Stimulated activated CD8-positive, alpha-beta memory T cell treated with anti-CD3 and anti-CD28 coated beads, Interleukin-7, amount 100 ng/mL, for 1 hour (primary cell): Measurements from ENCODE around the gene HES1.

Experiments
- DNase-seq, 2 donors: peaks; one replicate each; pipeline ENCODE4 v3.0.0-alpha.2; 2020; ENCODE audit warnings: low read depth in 2 of 2

HES1 gene

DNA sequence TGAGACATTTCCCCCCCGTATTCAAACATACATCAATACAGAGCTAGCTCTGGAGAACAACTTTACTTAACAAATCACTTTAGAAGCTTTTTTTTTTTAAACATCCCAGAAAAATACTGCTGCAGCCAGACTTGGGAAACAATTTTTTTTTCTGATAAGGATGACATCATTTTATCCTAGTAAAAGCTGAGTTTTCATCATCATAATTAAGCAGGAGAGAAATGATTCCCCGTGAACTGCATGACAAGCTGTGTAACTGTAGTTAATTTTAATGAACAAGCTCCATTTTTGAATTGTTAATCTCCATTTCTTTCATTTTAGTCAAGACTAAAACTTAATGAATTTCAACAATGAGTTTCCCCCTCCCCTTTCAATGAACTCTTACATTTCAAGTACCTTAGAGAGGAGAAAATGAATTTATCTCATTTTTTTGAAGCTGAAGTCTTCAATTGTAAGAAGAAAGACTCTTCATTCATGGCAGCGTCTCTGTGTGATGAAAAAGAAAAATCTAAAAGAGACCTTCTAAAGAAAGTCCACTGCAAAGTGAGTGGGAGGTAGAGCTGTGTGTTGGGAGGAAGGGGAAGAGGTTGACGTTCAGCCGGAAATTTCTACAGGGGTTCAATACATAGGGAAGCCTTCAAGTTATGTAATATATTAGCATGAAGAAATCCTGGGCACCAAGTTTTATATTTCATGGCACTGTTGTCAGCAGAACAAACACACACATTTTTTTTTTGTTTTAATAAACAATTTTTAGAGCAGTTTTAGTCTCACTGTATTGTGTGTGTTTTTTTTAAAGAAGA lies 31.7 kb downstream of the HES1 start:
- no peak for DNase-seq

DNA sequence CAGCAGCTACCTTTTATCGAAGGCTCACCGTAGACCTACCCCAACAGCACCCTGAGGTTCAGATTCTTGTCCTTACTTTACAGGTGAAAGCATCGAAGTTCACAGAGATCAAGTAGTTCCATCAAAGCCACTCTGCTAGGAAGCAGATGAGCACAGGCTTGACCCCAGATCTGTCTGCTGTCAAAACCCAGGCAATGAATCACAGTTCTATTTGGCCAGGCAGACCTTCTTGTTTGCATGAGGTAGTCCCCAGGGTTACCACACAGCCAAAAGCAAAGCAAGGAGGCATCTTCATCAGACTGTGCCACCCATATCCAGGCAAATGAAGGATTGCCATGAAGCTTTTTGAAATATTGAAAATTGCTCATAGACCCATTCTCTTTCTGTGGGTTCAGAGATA lies 33.0 kb downstream of the HES1 start:
- DNase-seq: no peak

DNA sequence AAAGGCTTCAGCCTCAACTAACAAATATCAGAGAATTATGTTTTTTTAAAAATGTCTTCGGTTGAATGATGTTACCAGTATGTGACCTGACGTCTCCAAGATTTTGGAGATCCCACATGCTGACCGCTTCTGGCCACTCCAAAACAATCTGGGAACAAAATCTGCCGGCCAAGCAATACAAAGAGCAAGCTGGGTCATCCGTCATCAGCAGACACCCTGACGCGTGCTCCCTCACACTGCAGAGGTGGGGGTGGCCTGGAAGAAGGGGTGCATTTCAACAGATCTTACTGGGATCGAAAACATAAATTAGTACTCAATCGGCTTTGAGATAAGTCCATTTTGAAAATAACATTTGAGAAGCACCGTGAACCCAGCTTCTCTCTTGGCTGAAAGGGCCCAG lies 33.6 kb downstream of the HES1 start:
- DNase-seq: no peak

DNA sequence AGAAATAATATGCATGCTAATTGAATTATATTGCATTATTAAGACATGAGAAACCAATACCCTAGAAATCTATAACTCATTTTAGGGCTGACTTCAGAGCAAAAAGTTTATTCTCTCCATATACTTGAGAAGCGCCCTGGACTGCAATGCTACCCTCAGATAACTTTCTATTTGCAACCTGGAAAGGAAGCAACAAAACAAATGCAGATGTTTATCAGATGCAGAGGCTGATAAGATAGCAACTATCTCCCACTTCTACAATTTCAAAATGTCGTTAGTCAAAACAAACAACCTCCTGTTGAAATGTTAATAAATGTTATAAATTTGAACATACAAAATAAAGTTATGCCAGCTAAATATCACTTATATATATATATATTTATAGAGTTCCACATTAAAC lies 34.8 kb downstream of the HES1 start:
- DNase-seq: no peak

DNA sequence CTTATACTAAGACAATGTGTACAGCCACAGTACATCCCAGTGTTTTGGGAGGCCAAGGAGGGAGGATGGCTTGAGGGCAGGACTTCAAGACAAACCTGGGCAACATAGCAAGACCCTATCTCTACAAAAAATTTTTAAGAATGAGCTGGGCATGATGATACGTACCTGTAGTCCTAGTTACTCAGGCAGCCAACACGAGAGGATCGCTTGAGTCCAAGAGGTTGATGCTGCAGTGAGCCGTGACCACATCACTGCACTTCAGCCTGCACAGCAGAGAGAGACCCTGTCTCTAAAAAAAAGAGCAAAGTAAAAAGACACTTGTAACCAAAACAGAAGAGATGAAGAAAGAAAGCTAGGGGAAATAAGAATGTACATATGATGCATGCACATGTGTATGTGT lies 38.5 kb downstream of the HES1 start:
- no peak for DNase-seq

DNA sequence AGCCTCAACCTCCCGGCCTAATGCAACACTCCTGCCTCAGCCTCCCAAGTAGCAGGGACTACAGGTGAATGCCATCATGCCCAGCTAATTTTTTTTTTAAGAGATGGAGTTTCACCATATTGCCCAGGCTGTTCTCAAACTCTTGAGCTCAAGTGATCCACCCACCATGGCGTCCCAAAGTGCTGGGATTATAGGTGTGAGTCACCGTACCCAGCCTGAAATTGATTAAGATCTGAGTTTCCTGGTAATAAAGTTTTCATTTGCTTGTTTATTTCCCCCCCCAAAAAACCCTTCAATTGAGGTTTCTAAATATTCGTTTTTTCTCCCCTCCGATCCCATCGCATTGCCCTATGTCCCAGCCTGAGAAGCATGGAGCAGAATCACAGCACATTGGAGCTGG lies 39.0 kb downstream of the HES1 start:
- DNase-seq: no peak

DNA sequence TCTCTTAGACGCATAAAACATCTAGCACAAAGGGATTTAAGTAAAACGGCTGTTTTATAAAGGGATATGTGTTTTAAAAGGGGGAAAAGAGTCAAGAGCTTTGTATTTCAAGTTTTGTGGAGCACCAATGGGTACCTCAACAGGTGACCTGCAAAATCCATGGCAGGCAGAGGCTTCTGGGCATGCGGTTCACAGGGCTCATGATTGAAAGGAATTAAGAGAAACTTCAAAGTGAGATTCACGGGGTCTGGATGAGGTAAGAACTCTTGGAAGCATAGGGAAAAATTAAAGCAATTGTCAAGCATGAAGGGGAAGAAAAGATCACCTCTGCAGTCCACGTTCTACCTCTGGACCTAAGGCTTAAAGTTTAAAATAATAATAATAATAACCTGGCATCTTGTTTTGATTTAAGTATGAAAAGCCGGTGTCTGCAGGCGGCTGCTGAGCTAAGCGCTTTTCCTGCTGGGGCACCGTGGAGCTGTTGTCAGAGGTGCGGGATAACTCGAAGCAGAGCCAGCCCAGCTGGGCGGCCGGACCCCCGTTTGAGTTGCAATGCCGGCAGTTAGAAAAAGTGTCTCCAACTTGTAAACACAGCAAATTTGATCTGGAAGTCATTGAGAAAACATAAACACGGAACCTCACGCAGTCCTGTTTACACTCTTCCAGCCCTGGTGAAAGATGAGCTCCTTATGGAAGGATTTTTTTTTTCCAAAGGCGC lies 40.5 kb downstream of the HES1 start:
- no peak for DNase-seq

DNA sequence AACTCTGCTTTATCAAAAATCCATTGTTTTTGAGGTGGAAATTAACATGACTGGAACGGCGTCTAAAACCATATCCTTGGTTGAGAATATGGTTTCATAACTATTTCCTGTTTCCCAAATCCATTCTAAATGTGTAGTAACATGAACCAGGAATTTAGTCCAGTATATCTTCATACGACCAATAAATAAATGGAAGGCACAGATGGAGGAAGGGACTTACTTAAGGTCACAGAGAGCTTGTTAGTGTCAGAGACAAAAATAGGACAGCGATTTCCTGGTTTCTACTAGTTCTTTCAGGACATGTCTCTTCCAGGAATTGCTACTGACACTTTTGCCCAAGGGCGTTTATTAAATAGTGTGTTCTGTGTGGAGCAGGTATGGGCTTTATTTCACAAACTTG lies 41.2 kb downstream of the HES1 start:
- no peak for DNase-seq

DNA sequence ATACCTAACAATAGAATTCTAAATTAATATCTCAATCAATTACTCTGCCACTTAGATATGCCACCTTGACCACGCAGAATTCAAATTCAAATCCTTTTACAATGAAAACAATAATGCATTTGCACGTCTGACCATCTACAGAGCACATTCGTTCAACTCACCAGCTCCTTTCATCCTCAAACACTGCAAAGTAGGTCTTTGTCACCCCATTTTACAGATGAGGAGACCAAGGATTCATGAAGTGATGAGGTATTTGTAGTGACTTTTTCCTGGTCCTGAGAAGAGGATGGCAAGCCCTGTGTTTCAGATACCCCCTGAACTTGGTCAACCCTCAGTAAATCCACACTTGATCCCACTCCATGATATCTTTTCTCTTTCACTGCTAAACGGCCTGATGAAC lies 42.2 kb downstream of the HES1 start:
- no peak for DNase-seq

DNA sequence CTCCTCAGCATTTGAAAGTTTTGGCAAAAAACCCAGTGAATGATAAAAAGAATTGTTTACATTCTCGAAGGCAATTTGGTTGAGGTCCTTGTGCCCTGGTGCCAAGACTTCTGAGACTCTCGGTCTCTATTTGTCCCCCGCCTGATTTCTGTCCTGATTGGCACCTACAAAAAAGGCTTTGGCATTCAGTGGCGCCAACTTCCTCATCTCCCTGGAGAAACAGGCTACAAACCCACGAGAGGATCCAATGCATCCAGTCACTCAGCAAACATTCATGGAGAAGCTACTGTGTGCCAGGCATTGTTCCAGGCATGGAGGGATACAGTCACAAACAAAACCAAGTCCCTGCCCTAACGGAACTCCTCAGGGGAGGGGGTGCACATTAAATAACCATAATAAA lies 42.7 kb downstream of the HES1 start:
- no peak for DNase-seq

DNA sequence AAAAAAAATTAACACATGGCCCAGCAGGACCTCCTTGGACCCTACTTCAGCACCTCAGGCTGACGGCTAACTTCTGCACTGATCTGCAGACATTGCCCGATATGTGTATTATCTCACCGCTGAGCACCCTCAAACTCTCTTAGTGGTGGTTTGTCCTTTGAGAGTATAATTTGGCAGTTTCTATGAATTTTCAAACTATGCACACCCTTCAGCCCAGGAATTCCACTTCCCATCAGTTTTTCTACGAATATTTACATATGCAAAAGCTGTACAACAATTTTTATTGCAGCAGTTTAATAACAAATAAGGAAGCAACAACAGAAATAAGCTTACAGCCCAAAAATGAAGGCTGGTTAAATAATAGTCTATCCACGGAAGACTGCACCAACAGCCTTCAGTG lies 44.6 kb downstream of the HES1 start:
- DNase-seq: no peak

DNA sequence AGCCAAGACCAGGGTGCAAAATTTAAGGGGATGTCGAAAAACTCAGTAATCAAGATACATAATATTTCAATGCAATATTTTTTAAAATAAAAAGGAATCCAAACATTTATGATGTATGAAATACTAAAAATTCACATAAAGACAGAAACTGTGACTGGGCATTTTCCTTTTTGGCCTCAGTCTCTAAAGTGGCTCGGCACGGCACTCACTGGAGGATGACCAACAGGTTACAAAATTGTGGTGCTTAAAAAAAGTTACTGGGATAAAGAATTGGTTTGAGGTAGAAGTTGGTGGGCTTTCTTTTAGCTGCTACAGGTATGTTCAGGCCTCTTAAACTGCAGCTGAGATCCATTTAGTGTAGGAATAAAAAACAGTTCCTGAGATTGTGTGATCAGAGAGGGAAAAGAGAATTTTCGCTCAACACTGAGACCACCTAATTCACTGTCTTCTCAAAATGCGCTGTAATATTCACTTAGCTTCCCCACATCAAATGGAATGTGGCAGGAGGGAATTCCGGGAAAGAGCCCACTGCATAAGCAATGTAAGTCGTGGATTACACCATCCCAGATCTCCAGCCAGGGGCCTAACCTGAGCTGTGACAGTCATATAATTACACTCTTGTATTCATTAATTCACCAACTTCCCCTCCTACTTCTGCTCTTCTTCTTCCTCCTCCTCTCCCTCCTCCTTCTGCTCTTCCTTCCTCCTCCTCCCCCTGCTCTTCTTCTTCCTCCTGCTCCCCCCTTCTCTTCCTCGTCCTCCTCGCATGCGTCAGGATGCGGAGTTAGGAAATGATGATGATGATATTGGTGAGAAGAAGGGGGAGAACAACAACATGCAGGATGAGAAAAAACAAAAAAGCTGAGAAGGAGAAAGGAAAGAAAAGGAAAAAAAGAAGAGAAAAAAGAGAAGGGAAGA lies 45.9 kb downstream of the HES1 start:
- DNase-seq: no peak

DNA sequence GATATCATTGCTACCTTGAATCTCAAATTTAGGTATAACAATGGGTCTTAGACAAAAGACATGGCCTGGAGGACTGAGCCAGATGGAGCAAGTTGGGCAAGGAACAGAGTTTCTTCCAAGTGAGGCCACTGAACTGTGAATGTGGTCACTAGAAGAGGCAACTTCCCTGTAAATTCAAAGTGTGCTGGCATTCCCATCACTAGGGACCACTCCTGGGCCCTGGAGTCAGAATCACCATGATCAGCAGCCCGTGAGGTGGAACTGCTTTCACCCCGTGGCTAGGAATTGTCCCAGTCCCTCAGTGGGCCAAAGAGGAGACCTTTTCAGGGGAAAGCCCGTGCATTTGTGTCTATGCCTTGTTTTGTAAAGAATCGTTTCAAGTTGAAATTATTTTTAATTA lies 47.3 kb downstream of the HES1 start:
- no peak for DNase-seq

DNA sequence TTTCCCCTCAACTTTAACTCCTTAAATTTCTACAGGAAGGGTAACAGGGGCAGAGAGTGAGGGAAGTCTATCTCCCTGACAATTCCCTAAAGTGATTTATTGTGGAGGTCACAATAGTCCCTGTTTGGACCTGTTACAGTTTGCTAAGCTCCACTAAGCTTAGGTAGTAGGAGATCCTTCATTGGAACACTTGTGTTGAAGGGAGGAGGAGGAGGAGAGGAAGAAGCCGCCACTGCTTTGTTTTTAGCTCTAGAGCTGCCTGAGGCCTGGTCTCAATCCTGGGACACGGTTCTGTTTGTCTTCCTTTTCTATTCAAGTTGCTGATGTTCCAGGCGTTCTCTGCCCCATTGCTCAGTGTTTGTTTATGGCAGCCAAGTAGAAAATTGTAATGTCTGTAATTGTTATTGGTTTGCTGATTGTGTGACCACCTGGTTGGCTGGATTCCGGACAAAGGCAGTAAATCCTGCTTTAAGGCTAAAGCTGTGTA lies 48.4 kb downstream of the HES1 start:
- no peak for DNase-seq

DNA sequence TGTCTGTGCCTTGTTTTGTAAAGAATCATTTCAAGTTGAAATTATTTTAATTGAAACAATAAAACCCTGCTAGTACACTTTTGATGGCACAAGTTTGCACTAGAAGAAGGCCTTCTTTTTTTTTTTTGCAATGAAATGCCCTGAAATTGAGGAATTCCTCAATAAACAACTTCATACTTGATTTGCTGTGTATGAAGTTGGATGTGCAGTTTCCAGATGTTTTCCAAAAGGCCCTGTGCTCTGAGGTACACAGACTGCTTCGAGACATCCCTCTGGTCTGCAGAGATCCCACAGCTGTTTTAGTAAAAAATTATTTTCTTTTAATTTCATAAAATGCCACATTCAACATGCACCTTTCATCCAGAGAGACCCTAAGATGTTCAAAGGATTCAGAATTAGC lies 48.9 kb downstream of the HES1 start:
- no peak for DNase-seq

DNA sequence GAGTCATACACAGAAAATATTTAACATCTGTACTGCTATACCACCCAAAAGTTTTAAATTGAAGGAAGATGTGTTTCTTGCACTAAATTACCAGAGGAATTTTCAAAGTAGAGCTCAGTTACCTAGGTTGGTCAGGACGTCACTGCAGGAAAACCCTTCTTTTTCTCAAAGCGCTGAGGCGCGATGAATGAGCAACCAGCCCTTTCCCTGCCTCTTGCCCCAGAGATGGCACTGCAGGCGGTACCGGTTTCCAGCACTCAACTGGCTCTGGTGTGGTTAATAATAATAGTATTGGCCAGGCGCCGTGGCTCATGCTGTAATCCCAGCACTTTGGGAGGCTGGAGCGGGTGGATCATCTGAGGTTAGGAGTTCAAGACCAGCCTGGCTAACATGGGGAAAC lies 49.3 kb downstream of the HES1 start:
- DNase-seq: no peak

DNA sequence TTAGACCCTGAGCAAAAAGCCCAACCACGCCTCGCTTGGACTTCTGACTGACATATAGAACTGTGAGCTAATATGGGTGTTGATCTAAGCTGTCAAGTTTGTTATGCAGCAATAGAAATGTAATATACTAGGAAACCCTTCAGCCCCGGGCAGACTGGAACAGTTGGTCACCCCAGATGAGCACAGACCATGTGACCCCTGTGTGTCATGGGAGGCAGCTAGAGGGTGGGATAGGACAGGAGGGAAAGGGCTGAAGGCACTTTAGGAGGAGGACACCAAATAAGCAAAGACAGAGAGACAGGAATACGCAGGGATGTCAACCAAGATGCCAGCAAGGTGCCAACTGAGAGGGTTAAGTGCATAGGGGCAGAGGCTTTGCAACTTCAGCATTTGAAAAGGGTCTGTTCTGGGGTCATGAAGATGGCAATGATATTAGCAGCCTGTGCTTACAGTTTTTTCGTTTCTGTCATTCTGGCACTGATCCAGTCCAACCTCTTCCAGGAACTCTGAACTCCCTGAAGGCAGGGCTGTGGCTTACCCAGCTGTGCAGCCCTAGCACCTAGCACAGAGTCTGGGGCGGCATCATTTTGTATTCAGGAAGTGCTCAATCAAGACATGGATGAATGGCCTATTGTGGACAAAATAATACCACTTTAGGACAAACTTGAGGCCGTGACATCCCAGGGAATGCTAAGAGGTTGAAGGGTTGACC lies 51.4 kb downstream of the HES1 start:
- DNase-seq: no peak
